GM12873 (cell line): ENCODE data around the gene SPATS2L.

Source experiments
- CTCF ChIP-seq: IDR thresholded peaks from 2 replicates; pipeline ENCODE4 v1.5.1; 2012; ENCODE audit warnings: low read depth, mild to moderate bottlenecking, moderate library complexity, low read length, control low read depth; ENCODE audit not compliant: insufficient read depth; ENCODE audit errors: missing control alignments

The SPATS2L gene

GRCh38 chr2:200443916-200444315, 137.4 kb downstream of the SPATS2L start:
- no peak for TF ChIP-seq CTCF

- no peak for TF ChIP-seq CTCF
These were observed 138.0 kb downstream of the SPATS2L start for GRCh38 chr2:200444530-200444929.

- no peak for TF ChIP-seq CTCF
These were observed 138.8 kb downstream of the SPATS2L start for GRCh38 chr2:200445284-200445683.

GRCh38 chr2:200446612-200447011, 140.1 kb downstream of the SPATS2L start:
- TF ChIP-seq CTCF = no peak

GRCh38 chr2:200447139-200447855, 140.8 kb downstream of the SPATS2L start:
- TF ChIP-seq CTCF = no peak

- TF ChIP-seq CTCF = no peak
These were observed 142.0 kb downstream of the SPATS2L start for GRCh38 chr2:200448455-200448854.

- TF ChIP-seq CTCF = no peak
These were observed 142.7 kb downstream of the SPATS2L start for GRCh38 chr2:200449149-200449548.
